Measurements from ENCODE around the gene MTHFSD.

MTHFSD gene

DNA sequence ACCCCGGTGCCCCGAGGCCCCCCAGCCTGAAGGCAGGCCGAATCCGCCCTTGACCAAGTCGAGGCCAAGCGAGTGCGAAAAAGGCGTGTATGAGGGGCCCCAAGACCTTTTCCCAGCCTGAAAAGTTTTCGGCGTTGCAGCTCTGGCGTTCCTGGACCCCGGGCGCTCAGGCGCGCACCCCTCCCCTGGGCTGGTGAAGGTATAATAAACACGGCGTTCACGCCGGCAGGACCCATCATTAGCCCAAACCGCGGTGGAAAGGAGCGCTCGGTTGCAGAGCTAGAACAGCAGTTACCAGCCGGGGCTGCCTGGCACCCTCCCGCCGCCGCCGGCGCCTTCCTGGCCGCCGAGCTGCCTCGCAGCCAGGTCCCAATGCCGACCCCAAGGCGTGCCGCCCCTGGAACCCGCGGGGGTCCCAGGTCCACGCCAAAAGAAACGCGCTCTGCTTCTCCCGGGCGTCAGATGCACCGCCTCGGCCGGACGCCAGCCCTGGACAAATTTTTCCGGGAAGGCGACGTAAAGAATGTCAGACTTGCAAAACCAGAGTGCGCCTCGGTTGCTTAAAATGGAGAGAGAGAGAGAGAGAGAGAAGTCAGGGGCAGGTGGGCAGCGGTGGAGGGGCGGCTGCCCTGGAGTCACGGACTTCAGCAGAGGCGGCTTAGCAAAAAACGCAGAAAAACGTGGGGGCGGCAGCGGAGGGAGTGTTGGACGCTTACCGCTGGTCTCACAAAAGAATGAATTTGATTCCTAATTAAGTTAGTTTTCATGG is 56.2 kb downstream of the MTHFSD start:
- DNase-seq: no peak

DNA sequence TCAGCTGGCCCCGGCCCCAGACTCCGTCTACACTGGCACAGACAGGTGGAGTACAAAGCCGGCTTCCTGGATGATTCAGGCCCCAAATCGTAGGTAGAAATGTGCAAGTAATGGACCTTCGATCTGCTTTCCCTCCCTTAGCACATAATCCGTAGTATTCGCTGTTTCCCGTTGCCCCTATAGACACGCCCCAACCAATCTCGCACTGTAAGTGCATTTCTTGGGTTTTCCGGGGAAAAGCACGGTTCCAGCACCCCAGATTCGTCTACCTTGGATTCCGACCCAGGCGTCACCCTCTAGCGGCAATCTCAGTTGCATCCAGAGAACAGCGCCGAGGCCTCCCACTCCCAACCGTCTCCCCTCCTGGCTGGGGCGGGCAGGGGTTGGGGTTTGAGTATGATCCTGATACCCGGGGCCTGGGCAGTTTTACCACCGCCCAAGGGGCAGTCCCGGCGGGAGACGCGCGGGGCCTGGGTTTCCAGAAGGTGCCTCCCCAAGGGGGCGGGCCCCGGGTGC is 56.8 kb downstream of the MTHFSD start:
- no peak for DNase-seq

DNA sequence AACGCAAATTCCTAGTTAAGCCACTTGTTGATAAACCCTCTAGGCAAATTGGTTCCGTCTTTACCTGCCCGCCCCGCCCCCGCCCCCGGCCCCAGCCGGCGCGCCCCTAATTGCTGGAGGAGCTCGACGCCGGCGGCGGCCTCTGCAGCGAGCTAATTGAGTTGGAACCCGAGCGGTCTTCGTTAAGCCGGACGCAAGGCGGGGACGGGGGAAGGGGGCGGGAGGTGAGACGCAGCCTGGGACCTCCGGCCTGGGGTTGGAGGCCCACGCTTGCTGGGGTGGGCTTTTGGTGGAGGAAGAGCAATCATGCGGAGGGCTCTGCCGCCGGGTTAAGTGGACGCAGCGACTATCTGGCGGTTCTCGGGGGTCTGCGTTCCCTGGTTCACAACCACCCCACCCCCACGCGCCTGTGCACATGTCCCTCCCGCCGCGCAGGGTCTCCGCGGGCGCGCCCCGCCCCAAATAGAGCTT is 57.4 kb downstream of the MTHFSD start:
- DNase-seq: no peak

DNA sequence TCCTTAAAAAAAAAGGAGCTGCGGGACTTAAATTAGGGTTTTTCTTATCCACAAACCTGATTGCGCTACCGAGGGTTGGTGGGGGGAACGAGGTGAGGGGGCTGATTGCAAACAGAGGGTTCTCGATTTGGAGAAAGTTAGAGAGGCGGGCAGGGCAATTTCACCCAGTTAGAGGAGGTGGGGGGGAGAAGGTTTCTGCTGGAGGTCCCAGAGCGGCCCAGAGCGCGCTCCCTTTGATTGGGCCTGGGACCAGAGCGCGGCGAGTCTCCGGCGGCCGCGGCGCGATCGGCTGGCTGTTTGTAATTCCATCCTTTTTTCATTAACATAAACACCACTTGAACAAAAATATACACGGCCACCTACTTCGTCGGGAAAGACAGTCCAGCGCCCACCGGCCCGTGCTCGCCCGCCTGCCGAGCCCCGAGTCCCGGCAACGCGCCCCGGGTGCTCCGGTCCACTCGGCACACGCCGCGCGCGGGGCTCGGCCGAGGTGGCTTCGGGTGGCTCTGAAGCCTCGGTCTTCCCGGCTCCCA is 58.0 kb downstream of the MTHFSD start:
- DNase-seq: no peak

DNA sequence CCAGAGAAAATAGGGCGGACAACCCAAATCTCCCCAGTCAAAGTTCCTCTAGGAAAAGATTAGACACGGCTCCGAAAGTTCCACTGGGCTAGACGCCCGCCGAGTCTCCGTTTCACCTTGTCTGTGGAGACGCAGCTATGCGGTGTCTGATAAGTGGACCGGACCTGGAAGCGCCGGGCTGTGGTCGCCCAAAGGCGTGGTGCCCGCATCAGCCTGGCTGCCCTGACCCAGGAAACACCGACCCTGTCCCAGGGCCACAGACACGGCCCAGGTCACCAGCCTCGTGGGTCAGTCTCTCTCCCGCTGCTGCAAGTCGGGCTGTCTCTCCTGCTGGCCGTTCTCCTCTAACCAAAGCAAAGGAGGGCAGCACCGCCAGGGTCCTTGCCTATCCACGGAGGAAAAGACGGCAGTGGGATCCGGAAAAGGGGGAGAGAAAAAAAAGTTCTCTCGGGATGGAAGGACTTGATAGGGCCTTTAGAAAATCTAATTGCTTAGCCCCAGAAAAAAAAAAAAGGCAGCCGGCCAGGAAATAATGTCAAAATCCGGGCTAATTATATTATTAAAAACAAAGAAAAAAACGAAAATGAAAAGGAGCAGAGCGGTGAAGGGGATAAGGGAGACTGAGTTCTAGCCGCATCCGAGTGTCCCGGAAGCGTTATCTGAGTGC is 58.6 kb downstream of the MTHFSD start:
- no peak for DNase-seq

DNA sequence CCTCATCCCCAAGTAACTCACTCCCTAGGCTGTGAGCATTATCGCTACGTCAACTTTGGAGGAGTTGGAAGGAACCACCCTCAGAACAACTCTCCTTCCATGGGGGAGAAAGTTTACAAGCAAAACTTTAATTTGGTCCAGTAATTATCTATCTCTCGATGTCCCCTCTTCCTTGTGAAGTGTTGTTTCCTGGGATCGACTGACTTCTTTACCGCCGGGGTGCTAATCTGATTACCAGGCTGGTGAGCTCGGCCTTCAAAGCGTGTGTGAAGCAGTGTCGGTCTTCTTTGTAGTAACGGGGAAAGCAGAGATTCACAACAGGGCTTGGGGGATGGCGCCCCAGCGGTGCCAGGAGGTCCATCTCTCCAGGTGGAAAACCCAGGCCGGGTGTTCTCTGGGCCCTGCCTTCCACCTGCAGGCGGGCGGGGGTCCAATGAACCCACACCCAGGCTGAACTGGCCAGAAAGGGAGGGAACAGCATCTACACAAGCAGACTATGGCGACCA is 59.2 kb downstream of the MTHFSD start:
- DNase-seq: no peak

DNA sequence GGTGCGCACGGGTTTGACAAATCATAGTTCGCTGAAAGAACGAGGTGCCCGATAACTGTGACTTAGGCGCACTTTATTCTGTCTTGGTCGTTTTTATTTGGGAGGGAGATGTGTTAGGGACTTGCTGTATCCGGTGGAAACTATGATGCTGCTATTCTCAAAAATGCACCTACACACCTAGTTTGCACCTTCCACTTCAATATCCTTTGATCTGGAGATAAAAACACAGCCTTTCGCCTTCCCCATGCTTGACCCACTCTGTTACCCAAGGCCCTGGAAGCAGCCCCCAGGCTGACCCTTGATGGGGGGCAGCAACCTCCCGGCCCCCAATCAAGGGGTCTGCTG is 59.7 kb downstream of the MTHFSD start:
- no peak for DNase-seq

DNA sequence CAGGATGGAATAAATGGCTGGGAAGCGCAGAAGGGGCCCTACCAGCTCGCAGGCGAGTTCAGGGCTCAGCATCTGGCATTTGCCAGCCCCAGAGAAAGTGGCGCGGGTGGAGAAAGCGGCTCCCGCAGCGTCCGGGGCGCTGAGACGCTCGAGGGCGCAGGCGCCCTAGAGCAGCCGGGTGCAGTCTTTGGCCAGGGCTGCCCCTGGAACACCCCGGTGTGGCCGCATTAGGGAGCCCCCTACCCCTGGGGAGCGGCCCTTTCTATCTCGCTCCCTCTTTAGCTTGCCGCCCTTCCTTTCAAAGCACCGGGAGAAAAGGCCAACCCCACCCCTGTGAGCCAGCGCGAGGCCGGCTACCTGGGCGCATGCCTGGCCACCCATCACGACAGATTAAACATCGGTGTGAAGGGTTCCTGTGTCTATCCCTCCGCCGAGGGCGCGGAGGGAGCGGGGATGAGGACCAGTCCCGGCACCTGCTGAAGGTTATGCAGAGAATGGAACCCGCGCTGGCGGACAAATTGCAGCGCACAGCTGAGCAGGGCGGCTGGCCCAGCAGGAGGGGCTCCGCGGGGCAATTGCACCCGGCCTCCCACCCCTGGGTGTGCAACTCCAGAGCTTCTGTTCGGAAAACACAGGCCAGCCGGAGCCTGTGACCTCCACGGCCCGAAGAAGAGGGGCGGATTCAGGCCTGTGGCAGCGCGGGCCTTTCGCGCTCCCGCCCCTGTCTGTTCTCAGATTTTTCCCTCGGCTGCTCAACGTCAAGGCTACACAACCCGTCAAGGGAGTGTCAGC is 60.3 kb downstream of the MTHFSD start:
- DNase-seq: no peak

DNA sequence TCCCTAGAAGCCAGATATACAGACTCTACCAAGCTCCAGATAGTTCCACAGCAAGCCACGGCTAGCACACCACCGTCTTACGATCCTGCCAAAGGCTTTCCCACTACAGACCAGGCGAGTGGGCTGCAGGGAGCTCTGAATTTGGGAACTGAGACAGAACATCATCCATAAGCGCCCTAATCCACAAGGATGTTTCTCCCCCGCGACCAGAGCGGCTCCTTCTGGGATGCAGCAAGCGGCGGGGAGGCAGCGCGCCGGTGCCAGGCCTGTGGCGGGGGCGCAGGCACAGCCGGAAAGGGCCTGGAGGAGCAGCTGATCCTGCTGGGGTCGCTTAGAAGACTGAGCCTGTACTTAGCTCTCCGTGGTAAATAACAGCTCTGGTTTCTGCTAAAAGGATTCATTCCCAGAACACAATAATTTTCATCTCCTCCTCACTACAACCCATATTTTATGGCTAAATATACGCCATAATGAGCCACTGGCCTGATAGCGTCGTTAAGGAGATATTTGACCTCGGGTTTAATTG is 60.9 kb downstream of the MTHFSD start:
- DNase-seq: no peak

DNA sequence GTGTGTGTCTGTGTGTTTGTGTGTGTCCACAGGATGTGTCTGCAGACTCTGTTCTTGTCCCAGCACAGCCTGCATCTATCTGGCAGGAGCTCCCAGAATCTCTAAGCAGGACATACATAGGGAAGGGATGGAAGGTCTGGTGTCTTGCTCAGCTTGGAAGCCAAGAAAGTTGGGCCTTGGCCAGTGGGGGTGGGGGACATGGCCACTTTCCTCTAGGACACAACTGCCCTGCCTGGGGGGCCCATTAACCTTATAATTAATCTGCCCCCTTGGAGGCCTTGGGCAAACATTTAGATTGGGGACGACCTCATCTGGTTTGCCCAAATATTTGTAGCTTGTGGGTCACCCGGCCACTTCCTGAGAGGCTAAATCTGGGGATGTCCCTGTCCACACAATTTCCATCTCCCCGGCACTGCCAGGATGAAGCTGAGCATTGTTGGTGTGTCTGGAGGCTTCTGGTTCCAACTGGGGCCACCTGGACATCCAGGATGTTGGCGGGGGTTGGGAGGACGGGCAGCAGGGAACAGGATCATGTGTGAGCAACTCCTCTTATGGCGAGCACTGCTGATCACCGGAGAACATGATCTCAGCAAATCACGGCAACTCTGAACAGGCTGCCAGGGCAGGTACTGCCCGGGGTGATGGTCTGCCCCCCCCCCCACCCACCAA is 61.9 kb downstream of the MTHFSD start:
- DNase-seq: no peak

DNA sequence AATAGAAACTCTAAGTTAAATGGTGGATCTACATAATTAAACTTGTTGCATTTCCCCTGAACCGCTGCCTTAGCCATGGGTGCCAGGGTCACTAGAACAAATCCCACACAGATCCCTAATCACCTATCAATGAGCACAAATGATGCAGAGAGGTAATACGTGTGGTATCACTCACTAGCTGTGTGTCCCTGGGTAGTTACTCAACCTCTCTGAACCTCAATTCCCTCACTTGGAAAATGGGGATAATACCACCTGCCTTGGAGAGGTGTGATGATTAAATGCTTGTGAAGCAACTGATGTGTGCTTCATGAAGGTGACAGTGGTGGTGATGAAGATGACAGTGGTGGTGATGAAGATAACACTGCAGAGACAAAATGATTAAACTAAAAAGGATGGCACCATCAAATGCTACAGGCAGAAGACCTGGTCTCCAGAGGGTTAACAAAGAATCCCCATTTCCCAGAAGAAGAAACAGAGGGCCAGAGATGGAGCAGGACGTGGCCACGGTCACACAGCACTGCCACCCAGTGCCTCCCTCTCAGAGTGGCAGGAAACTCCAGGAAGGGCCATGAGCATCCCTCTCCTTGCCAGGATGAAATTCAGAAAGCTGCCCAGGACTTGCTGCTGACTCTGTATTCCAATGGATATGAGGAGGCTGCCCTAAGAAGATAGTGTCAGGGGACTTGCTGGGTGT is 62.6 kb downstream of the MTHFSD start:
- DNase-seq: no peak

DNA sequence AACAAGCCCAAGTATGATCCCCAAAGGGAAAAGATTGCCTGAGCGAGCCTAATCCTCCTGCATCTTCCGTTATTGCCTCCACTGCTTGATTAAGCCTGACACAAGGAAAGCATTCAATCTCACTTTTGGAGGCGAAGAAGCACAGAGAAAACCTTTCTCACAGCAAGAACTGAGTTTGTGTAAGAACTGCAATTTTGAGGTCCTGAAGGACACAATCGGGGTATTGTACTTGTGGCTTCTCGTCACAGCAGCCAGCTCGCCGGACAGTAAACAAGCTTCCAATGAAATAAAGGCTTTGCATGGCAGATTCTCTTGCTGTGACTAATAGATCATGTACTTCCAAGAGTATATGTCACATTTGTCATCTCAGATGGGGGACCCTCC is 63.4 kb downstream of the MTHFSD start:
- no peak for DNase-seq

DNA sequence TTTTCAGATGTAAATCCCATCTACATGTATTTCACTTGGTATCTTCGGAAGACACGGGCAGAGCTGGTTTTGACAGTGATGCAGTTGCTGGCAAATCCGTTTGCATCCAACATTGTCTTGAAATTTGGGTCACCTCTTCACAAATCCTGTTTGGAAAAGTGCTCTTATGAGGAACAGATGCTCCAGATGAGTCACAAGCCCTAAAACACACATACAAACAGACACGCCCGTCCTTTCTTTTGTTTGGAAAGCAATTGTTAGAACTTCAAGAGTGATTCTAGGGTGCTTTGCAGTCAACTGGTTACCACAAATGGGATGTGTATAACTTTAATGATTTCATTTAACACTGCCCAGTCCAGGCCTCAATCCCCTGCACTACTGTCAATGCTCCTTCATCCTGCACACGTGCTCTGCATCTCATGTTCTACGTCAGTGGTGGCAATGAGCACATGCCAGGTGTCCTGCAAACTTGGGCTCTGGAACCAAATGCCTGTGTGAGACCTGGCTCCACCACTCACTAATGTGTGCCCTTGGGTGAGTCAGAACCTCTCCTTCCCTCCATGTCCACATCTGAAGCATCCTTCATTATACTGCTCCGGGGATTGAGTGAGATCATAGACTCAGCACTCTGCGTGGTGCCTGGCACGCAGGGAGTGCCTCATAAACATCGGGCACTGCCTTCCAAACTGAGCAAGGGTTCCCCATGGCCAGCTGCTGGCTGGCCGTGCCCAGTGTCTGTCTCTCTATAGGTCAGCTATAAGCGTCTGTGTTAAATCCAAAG is 64.0 kb downstream of the MTHFSD start:
- no peak for DNase-seq

DNA sequence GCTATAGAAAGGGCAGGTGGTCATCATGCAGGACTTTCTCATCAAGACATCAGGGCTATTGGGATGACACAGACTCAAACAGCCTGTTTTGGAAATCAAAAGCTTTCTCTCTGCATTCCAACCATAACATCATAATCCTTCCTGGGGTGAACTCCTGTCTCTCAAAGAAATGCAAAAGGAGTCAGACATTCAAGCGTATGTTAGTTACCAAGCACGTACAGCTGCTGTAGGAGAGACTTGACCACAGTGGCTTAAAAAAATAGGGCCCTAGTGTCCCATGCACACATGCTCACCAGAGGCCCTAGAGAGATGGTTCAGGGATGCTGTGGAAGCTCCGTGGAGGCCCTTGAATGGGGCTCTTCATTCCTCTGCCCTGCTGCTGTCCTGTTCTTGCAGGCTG is 69.3 kb downstream of the MTHFSD start:
- DNase-seq: no peak

DNA sequence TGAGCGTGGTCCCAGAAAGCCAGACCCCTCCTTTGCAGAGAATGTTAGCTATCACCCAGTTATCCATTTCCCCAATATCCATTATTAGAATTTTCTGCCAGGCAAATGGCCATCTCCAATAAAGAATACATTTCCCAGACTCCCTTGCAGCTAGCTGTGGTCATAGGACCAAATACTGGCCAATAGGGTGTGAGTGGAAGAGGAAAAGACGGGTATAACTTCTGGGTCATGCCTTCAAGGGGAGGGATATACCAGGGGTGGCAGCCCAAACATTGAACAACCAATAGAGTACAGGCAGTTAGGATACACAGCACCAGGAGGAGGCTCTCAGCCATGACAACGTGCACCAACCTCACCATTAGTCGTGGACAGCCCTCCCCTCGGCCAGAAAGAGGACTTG is 70.8 kb downstream of the MTHFSD start:
- DNase-seq: no peak

DNA sequence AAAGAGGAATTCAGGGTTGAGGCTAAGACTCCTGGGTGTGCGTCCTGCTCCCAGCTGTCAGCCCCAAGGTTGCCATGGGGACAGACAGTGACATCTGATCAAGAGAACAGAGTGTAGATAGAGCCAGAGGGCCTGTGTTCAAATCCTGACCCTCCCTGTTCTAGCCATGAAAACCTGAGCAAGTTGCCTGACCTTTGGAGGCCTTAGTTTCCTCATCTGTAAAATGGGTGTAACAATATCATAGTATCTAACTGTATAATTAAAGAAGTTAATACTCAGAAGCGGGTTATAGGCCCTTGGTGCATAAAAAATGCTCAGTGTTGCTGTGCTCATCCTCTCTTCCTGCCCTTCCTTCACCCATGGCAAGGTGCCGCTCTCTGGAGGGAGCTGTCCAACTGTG is 73.4 kb downstream of the MTHFSD start:
- no peak for DNase-seq

DNA sequence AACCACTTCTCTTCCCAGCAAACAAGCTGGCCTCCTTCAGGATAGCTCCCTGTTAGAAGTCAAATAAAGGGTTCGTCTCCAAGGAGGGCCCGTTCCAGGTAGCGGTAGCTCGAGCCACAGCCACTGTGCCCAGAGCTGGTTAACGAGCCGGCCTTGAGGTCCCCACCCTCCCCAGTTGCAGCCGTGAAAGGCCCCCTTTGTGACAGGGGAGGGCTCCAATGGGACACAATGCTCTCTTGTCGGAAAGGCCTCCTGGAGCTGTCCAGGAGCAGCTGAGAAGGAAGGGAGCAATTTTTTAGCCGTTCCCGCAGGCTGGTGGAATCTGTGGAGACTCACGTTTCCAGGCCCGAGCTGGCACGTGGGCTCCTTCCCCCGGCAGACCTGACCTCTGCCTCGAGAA is 74.6 kb downstream of the MTHFSD start:
- DNase-seq: no peak

All from CD4-positive, alpha-beta T cell treated with Interleukin-17A for 1 hour (primary cell).